Measurements from ENCODE around the gene TMEM106B.

GRCh38 chr7:12258074-12258473 lies 47.0 kb downstream of the TMEM106B start:
- no peak for TF ChIP-seq TAF1 (IDR thresholded peaks at IDR 0.05; ENCODE audit: borderline replicate concordance, insufficient read depth, low read length)
- no peak for TF ChIP-seq REST (IDR thresholded peaks at IDR 0.05; ENCODE audit: insufficient read depth in 1 of 2, low read depth in 2 of 2, low read length in 2 of 2)

Data from PFSK-1 (cell line).